Measurements from ENCODE around the gene SLC1A3. TPM values are rescaled to one million over a fixed set of nuclear protein-coding genes. Genes with fewer than 3 reads are reported as not detected.

SLC1A3 gene
- total RNA-seq, 4 donors from 2014 or later = 2.3 to 15.8 (median 9.9) TPM

DNA sequence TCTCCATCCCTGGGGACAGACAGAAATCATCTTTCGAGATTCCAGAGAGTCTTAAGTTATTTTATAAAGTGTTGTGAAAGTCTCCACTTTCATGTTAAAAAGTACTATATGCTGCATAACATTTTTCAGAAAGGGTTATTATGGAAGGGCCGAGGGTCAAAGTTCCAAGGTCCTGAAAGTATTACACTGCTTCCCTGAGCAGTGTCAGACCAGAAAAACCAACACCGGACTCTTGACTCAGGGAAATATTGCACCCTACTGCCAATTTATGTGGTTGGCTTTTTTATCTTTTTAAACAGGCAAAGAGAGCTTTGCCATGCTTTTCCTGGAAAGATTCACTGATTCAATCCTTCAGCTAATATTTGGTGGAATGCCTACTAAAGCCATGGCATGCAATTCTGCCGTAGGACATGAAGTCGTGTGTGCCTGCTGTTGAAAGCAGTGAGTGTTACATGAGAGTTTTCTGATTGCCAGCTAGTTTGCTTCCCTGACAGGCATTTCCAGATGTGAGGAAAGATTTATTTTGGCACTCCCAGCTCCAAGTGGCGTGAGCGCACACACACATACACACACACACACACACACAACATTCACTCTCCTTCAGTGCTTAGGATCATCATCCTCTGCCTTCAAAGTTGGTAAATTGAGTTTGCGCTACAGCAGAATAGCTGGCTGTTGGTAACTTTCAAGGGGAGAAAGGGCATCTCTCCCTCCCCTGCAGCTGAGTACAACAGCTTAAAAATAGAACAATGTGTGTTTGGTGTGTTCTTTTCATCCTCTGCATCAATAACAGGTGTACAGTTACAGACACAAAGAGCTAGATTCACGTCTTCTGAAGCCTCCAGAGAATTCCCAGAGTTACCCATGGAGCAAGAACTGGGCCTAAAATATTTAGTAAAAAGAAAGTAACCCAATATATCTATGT, 45.6 kb downstream of the SLC1A3 start:
- intact Hi-C loops (cut with DNase I; ENCODE audit: low total_unique reads) = no loop called here
- Histone ChIP-seq H3K27me3 (no peaks in the 10 kb centered on the region), H3K36me3 (no peaks in the 10 kb centered on the region), H3K27ac (no peak overlapping the region), H3K4me1 (no peaks in the 10 kb centered on the region), H3K4me3 (no peak overlapping the region), H3K9me3 (no peaks in the 10 kb centered on the region)
- DNase-seq = no peak
- TF ChIP-seq, protein P1, sequence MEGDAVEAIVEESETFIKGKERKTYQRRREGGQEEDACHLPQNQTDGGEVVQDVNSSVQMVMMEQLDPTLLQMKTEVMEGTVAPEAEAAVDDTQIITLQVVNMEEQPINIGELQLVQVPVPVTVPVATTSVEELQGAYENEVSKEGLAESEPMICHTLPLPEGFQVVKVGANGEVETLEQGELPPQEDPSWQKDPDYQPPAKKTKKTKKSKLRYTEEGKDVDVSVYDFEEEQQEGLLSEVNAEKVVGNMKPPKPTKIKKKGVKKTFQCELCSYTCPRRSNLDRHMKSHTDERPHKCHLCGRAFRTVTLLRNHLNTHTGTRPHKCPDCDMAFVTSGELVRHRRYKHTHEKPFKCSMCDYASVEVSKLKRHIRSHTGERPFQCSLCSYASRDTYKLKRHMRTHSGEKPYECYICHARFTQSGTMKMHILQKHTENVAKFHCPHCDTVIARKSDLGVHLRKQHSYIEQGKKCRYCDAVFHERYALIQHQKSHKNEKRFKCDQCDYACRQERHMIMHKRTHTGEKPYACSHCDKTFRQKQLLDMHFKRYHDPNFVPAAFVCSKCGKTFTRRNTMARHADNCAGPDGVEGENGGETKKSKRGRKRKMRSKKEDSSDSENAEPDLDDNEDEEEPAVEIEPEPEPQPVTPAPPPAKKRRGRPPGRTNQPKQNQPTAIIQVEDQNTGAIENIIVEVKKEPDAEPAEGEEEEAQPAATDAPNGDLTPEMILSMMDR (IDR thresholded peaks at IDR 0.05) = no peak

GRCh38 chr5:36653044-36653705, 46.8 kb downstream of the SLC1A3 start:
- Histone ChIP-seq H3K9me3 (no peaks in the 10 kb centered on the region), H3K27ac (no peak overlapping the region), H3K27me3 (no peaks in the 10 kb centered on the region), H3K4me1 (no peaks in the 10 kb centered on the region), H3K36me3 (no peaks in the 10 kb centered on the region), H3K4me3 (no peak overlapping the region)
- TF ChIP-seq POLR2A (IDR thresholded peaks at IDR 0.05) = no peak
- TF ChIP-seq, protein P1 (IDR thresholded peaks at IDR 0.05) = no peak
- DNase-seq = no peak
- intact Hi-C loops (cut with DNase I; ENCODE audit: low total_unique reads) = no loop called here

DNA sequence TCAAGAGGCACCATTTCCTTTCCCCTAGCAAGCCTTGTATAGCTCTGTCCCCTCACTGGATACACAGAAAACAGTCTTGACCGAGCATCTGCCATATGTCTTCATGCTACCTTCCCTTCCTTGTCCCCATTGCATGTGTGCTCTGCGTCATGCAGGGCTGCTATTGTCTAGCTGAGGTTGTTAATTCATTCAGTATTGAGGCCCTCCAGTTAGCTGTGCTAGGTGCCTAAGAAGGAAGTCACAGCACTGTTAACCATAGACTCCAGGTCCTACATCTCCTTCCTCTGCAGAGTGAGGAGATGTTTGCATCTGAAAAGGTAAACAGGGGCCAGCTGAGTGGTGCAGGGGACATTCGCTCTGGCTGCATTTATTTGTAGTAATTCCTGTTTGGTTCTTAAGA, 48.2 kb downstream of the SLC1A3 start:
- no peak overlapping the region for H3K27ac ChIP-seq
- DNase-seq = no peak
- H3K36me3 ChIP-seq = no peaks in the 10 kb centered on the region
- TF ChIP-seq, protein P1 (IDR thresholded peaks at IDR 0.05) = no peak
- TF ChIP-seq POLR2A (IDR thresholded peaks at IDR 0.05) = no peak
- no peaks in the 10 kb centered on the region for H3K4me1 ChIP-seq
- intact Hi-C loops (cut with DNase I; ENCODE audit: low total_unique reads) = no loop called here
- no peak overlapping the region for H3K4me3 ChIP-seq
- no peaks in the 10 kb centered on the region for H3K27me3 ChIP-seq
- H3K9me3 ChIP-seq = no peaks in the 10 kb centered on the region

DNA sequence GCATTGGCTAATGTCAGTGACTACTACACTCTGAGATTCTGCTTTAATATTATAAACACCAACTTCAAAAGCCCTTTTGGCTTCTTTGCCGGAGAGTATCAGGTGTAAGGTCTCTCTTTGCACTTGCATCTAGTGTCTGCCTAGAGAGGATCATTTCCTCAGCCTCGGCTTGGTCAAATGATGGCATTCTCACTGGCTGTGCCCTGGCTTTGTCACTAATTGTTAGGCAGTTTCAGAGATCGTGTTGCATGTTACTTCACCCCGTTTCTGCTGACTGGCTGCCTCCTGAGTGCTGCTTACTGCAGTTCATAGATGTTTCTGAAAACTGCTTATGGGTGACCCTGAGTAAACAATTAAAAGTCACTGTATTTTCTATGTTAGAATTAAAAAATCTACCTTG, 48.8 kb downstream of the SLC1A3 start:
- TF ChIP-seq, protein P1 (IDR thresholded peaks at IDR 0.05) = no peak
- TF ChIP-seq POLR2A (IDR thresholded peaks at IDR 0.05) = no peak
- intact Hi-C loops (cut with DNase I; ENCODE audit: low total_unique reads) = no loop called here

DNA sequence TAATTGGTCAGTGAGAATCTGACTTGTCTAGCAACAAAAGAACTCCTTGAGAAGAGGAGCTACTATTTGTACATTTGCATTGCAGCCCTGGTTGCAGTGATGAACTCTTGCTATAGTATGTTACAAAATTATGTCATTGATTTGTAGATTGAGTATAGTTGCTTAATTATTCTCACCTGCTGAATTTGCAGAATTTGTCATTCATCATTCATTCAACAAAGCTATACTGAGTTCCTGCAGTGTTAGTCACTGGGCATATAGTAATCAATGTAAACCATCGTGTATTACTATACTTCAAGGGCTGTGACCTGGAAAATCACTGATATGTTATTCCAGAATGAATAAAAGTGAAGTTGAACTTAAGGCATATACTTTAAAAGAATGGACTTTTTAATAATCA, 50.1 kb downstream of the SLC1A3 start:
- intact Hi-C loops (cut with DNase I; ENCODE audit: low total_unique reads) = no loop called here
- H3K9me3 ChIP-seq = no peaks in the 10 kb centered on the region
- H3K4me1 ChIP-seq = no peaks in the 10 kb centered on the region
- H3K27ac ChIP-seq = no peak overlapping the region
- H3K36me3 ChIP-seq = no peaks in the 10 kb centered on the region
- DNase-seq = no peak
- no peaks in the 10 kb centered on the region for H3K27me3 ChIP-seq
- no peak overlapping the region for H3K4me3 ChIP-seq
- TF ChIP-seq POLR2A (IDR thresholded peaks at IDR 0.05) = no peak
- TF ChIP-seq, protein P1 (IDR thresholded peaks at IDR 0.05) = no peak

More for the DNA sequence above, 48.8 kb downstream of the SLC1A3 start:
- no peaks in the 10 kb centered on the region for H3K9me3 ChIP-seq
- no peaks in the 10 kb centered on the region for H3K36me3 ChIP-seq
- no peak for DNase-seq
- H3K4me1 ChIP-seq = no peaks in the 10 kb centered on the region
- H3K27ac ChIP-seq = no peak overlapping the region
- no peaks in the 10 kb centered on the region for H3K27me3 ChIP-seq
- no peak overlapping the region for H3K4me3 ChIP-seq

All from uterus (tissue), 4 donors.